Stimulated activated CD8-positive, alpha-beta memory T cell treated with anti-CD3 and anti-CD28 coated beads, Interleukin-15, amount 100 ng/mL, for 1 hour (primary cell): ENCODE measurements around the gene EXOSC3.
"Not testable (repeated sequence)": the region's sequence is repeated elsewhere in the genome, so short reads cannot be mapped to it uniquely, and the experiment has no call there.

Experiments
- DNase-seq: peaks from one replicate; pipeline ENCODE4 v3.0.0-alpha.2; 2020; ENCODE audit warnings: low read depth

EXOSC3 gene

DNA sequence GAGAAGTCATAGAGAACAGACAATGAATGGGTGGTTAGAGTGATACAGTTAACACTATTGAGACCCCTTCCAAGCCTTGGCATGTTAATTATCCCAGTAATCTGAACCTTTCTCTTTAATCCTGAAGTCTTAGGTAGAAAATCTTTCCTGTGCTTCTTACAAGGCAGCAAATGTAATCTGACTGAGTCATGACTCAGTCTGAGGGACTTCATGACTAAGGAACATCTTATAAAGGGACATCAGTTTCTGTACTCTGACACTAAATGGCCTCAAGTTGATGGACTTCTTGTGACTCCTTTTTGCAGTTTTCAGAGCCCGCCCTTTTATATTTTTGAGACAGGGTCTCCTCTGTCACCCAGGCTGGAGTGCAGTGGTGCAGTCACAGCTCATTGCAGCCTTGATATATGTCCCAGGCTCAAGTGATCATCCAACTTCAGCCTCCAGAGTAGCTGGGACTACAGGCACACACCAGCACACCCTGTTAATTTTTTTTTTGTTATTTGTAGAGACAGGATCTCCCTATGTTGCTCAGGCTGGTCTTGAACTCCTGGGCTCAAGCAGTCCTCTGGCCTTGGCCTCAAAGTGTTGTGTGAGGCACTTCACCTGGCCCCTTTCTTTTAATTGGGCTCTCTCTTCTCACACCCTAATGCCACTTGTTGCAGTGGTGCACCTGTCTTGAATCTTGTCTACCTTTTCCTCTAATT lies 9.5 kb downstream of the EXOSC3 start:
- DNase-seq = no peak

DNA sequence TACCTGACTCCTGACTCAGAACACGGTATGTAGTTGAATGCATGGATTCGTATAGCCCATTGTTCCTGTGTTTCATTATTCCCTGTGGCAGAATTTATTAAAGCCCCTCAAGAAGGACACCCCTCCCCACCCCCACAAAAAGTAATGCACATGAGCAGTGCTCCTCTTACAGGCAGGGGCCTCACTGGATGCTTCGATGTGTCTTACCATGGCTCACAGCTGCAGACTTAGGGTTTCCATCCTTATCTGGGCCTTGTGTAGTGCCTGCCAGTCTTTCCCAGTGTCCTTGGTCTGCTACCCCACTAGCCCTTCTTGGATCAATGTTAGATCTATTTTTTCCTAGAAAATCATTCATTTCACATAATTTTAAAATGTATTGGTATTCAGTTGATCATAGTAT lies 14.9 kb downstream of the EXOSC3 start:
- no peak for DNase-seq

DNA sequence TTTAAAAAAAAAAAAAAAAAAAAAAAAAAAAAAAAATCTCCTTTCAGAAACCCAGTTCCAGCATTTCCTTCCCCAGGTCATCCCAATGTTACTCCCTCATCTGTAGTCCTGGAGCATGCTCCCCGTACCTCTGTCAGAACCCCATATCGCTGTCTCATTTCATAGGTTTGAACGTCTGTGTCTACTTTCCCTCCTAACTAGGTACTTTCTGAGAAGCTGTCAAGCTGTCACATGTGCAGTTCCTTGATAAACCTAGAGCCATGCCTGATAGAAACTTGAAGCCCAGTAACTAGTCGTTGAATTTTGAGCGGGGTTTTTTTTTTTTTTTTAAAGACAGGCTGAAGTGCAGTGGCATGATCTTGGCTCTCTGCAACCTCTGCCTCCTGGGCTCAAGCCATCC lies 15.6 kb downstream of the EXOSC3 start:
- DNase-seq = no peak

DNA sequence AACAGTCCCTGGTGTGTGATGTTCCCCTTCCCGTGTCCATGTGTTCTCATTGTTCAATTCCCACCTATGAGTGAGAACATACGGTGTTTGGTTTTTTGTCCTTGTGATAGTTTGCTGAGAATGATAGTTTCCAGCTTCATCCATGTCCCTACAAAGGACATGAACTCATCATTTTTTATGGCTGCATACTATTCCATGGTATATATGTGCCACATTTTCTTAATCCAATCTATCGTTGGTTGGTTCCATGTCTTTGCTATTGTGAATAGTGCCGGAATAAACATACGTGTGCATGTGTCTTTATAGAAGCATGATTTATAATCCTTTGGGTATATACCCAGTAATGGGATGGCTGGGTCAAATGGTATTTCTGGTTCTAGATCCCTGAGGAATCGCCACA lies 19.6 kb downstream of the EXOSC3 start:
- not testable (repeated sequence) for DNase-seq

DNA sequence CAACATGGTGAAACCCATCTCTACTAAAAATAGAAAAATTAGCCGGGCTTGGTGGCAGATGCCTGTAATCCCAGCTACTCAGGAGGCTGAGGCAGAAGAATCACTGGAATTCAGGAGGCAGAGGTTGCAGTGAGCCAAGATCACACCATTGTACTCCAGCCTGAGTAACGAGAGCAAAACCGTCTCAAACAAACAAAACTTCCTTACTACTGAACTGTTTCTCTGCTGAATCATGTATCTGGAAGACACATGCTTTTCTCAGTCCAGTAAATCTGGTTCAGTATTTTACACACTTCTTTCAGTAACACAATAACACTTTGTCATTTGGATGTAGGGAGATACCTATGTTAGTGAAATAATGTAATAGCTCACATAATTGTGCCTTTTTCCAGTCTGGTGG lies 23.4 kb downstream of the EXOSC3 start:
- no peak for DNase-seq

DNA sequence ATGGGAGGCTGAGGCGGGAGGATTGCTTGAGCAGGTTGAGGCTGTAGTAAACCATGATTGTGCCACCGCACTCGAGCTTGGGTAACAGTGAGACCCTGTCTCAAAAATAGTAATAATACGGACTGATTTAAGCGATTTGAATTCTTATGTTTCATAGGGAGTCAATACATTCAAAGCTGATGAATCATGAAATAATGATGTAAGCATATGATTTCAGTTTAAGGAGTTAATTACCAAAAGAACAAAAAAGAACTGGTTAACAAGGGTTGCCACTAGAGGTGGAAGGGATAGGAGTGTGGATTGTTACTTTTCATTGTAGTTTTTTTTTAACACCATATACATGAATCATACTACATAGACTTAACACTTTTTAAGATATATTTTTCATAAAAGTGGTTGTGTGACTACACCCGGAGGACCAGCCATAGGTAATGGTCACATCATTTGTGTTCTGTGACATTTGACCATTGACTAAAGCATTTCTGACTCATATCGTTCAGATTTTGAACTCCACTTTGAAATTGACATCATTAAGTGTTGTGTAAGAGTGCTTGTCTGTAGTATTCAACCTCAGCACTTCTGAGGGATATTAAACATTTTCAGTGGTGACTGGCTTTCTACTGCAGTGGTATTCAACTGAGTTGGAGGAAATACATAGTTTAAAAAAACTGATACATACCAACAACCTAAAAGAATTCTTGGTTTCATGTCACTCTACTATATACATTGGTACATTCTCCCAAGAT lies 24.3 kb downstream of the EXOSC3 start:
- DNase-seq = no peak

DNA sequence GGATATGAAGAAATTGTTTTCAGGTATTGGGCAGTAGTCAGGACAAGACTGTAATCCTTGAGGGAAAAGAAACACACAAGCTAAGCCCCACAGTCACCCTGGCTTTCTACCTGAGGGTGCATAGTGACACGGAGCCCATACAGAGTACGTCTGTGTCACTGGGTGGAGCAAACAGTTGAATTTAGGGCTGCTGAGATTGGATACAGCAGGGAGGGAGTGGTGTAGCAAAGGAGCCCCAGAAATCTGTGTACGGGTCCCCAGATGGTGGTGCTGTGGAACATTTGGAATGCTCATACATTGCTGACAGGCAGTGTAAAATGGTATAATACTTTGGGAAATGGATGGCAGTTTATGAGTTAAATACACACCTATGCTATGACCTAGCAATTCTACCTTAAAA lies 26.1 kb downstream of the EXOSC3 start:
- DNase-seq = no peak

DNA sequence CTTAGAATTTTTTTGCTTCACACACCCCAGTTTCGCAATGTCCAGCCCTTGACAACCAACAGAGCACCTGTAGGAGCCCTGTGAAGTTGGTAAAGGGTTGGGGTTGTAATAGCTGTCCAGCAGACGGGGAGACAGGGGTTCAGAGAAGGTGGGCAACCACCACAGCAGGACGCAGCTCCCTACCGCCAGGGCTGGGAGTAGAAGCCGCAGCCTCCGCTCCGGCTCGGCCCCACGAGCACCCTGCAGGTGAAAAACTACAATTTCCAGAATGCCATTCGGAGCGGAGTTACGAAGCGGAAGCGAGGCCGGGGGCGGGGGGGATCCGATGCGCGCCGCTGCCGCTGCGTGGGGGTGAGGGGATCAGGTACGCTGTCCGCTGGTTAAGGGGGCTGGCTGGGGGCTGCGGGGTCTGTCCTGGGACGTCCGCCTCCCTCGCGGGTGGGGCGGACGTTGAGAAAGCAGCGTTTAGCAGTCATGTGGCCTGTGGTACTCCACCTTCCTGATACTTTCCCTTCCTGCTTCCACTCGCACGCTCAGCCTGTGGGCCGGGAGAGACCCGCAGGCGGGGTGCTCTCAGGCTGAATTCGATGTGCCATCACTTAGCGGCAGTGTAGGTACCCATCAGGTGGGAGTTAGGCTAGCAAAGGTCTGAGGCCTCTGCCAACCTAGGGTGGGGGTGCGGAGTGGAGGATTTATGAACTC lies 31.2 kb downstream of the EXOSC3 start, which contains the start of gene TRMT10B:
Gene TRMT10B, plus strand, starts transcription at position 317 of the 702 bp plus-strand sequence. CDS start 8,127 bp downstream, outside the sequence.
- DNase-seq = peak; percentile 30

DNA sequence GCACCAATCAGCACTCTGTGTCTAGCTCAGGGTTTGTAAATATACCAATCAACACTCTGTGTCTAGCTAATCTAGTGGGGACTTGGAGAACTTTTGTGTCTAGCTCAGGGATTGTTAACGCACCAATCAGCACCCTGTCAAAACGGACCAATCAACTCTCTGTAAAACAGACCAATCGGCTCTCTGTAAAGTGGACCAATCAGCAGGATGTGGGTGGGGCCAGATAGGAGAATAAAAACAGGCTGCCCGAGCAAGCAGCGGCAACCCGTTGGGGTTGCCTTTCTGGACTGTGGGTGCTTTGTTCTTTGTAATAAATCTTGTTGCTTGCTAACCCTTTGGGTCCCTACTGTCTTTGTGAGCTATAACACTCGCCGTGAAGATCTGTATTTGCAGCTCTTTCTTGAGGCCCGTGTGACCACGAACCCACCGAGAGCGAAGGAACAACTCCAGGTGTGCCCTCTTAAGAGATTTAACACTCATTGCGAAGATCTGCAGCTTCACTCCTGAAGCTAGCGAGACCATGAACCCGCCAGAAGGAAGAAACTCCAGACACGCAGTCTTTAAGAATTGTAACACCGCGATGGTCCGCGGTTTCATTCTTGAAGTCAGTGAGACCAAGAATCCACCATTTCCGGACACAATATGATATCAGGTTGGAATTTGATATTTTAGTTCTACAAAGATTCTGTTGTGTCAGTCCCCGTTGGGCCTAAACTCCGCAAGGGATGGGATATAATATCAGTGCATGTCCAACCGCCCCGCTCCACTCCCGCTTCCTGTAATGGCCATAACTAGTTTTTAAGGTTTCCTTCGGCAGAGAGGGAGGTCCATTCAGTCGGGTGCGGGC lies 32.0 kb downstream of the EXOSC3 start:
- no peak for DNase-seq

DNA sequence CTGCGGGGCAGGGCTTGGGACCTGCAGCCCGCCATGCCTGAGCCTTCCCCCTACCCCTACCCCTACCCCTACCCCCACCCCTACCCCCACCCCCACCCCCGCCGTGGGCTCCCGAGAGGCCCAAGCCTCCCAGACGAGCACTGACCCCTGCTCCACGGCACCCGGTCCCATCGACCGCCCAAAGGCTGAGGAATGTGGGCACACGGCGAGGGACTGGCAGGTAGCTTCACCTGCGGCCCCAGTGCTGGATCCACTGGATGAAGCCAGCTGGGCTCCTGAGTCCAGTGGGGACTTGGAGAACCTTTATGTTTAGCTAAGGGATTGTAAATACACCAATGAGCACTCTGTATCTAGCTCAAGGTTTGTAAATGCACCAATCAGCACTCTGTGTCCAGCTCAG lies 32.8 kb downstream of the EXOSC3 start:
- not testable (repeated sequence) for DNase-seq

DNA sequence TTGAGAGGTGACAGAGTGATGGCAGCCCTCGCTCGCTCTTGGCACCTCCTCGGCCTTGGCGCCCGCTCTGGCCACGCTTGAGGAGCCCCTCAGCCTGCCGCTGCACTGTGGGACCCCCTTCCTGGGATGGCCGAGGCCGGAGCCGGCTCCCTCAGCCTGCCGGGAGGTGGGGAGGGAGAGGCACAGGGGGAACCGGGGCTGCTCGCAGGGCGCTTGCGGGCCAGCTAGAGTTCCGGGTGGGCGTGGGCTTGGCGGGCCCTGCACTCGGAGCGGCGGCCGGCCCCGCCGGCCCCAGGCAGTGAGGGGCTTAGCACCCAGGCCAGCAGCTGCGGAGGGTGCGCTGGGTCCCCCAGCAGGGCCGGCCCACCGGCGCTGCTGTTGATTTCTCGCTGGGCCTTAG lies 33.2 kb downstream of the EXOSC3 start:
- DNase-seq = not testable (repeated sequence)

DNA sequence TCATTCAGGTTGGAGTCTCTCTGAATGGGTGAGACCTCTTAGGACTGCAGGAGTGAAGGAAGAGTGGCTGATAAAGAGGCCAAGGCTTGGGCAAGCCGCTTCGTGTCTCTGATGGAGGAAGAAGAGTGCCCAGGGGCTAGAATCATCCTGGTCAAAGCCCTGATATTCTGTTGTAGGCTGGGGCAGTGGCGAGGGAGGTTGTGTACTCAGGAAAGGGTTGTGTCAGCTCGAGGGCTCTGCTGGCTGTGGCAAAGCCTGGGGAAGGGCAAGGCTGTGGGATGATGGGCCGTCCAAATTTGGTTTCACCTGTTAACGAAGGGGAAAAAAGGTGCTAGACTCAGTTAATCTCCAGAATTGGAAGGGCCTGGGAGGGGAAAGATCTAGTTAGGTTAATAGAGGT lies 33.7 kb downstream of the EXOSC3 start:
- DNase-seq = no peak

DNA sequence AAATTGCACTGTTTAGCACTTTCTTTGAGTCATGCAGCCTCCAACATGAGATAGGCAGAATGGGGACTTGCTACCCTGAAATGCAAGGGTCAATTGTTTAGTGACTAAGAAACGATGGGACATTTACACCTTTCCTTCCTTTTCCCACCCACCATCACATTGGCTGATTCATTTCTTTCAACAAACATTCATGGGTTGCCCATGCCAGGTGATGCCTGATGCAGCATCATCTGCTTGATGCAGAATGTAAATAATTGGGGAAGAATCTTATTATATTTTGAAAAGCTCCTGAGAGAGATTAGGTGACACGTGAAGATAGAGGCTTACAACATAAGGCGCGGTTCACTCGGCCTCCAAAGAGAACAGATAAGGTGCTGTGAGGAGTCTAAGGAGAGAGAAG lies 35.7 kb downstream of the EXOSC3 start:
- no peak for DNase-seq

DNA sequence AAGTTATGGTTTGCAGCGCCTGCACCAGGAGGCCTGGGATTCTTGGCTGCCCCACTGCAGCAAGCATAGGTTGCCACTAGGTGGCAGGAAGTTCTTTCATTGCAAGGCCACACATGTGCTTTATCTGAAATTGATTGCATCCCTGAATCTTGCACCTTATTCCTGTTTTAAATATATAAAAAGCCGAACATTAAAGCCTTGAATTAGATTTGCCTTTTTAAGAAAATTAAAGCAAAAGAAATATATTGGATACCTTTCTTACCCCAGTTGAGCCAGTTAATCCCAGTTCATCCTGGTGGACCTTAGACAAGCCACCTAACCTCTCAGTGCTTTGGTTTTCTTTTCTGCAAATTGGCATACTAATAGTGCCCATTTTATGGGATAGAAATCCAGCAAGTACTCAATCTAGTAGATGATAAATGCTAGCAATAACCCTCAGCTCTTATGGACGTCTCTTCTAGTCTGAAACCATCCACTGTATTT lies 37.6 kb downstream of the EXOSC3 start:
- peak; percentile 23 for DNase-seq

DNA sequence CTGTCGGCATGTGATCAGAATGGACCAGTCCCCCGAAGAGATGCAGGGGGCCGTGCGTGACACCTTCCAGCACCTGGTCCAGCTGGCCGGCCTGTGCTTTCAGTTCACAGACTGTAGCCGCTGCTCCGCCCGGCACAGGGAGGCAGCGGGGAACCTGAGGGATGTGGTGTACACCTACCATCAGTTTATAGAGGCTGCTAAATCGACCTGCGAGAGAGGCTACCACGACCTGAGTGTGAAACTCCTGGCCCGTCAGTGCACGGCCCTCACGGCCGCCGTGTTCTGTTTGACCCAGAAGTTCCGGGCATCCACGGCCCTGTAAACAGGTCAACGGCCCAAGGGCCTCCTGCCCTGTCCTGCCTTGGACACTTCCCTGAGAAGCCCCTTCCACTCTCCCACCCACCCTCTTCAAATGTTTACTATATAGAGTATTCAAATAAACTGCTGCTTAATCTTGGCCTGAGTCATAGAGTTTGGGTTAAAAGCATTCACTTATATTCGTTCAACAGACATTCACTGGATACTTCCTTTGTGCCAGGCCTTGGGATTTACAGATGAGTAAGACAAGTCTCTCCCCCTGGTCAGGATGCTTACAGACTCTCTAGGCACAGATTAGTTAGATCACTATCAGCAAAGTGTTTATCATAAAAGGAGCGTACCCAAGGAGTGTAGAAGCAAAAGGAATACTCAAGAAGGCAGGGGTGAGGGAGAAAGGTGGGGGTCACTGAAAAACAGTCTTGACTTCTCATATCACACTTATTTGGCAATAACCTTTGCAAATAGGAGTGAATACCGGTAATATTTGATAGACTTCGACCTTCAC lies 38.2 kb downstream of the EXOSC3 start:
- no peak for DNase-seq

DNA sequence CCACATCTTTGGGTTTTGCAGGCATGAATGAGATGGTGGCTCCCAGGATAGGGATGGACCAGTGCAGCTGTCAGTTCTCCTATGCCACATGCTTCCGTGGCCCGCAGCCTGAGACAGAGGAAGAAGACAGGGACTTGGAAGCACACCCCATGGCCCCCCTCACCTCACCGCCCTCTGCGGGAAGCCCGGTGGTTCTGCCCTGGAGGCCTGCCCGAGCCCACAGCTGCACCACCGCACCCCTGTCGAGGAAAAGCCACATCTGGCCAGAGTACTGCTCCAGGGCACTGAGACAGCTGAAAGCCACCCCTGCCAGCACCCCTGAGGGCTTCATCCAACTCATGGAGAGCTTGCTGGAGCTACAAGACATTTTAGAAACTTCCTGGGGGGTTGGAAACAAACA lies 38.9 kb downstream of the EXOSC3 start:
- no peak for DNase-seq

DNA sequence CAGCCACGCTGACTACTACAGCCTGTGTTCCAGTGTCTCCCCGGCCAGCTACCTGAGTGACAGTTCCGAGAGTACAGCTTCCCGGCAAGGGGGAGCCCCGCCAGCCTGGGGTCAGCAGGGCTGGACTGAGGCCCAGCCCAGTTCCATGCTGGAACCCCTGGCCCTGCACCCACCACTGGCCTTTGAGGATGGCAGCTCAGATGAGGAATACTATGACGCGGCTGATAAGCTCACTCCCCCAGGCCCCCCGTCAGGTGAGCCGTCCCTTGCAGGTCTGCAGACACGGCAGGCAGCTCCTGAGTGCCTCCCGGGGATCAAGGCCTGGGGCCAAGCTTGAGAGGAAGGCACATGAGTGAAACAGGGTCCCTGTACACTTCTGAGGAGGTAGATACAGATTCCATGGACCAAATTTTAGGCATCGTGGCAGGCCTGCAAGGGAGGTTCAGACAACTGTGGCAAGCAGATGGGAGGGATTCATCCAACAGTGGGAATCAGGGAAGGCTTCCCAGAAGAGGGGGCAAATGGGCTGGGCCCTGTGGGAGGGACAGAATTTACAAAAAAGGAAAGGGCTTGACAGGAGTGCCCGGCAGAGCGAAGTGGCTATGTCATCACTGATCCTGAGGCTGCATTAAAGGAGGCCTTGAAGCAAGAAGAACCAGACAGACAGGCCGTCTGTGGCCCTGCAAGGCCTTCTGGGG lies 44.1 kb downstream of the EXOSC3 start:
- no peak for DNase-seq

DNA sequence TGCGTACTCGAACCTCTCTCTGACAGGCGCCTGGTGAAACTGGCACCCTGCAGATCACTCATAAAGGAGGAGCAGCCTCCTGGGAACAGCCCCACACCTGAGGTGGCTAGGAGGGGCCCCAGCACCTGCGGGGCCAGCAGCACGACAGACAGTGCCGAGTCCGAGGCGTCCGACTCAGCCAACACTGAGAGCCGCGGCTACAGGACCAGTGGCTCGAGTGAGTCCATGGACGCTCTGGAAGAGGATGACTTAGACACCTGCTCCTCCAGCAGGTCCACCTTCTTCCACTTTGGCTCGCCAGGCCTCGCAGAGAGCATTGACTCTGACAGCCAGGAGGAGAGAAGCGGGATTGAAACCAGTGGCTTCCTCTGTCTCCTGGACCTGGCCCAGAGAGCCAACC lies 44.7 kb downstream of the EXOSC3 start:
- no peak for DNase-seq

DNA sequence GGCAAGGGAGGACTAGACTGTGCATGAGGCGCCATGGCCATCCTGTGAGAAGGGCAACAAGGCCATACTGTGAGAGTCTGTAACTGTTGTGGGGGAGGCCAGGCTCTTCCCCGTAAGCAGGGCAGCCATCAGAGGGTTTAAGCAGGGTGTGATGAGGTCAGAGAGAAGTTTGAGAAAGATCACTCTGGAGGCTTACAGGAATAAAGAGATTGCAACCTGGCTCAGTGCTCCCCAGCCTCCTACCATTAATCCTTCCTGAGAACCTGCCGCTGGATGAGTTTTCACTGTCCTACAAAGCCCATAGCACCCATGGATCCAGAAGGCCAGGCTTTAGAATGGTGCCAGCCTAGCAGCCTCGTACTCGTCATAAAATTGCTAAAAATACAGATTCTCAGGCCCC lies 45.6 kb downstream of the EXOSC3 start:
- no peak for DNase-seq

DNA sequence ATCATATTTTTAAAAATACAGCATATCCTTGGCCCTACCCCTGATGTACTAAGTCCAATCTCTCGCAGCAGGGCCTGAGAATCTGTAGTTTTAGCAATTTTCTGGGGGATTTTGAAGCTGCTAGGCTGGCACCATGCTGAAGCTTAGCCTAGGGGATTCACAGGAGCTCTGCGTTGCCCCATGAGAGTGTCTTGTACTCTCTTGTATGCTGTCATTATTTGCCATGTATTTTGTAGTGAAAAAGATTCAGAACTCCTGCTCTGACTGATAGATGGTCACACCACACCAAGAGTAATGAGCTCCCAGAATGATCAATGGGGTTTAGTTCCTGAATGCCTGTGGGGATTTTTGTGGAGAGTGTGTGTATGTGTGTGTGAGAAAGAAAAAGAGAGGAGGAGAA lies 51.9 kb downstream of the EXOSC3 start:
- DNase-seq = no peak
